ENCODE results near the gene CTCFL.

CTCFL gene

GRCh38 chr20:57553376-57554018 is 28.6 kb upstream of the CTCFL start:
- H3K4me3 ChIP-seq (ENCODE audit: low read depth, low read length), result no peak overlapping the region
- DNase-seq (ENCODE audit: low read depth, low spot score), result no peak
- in situ Hi-C loops (cut with HindIII; ENCODE audit: low sequenced_read_pairs), result no loop called here
- no peak for TF ChIP-seq CTCF (IDR thresholded peaks at IDR 0.05; ENCODE audit: low read depth, low read length)

GRCh38 chr20:57552471-57552870 is 27.5 kb upstream of the CTCFL start:
- no peak for DNase-seq (ENCODE audit: low read depth, low spot score)
- in situ Hi-C loops (cut with HindIII; ENCODE audit: low sequenced_read_pairs), result no loop called here
- TF ChIP-seq CTCF (IDR thresholded peaks at IDR 0.05; ENCODE audit: low read depth, low read length), result no peak
- H3K4me3 ChIP-seq (ENCODE audit: low read depth, low read length), result no peak overlapping the region

DNA sequence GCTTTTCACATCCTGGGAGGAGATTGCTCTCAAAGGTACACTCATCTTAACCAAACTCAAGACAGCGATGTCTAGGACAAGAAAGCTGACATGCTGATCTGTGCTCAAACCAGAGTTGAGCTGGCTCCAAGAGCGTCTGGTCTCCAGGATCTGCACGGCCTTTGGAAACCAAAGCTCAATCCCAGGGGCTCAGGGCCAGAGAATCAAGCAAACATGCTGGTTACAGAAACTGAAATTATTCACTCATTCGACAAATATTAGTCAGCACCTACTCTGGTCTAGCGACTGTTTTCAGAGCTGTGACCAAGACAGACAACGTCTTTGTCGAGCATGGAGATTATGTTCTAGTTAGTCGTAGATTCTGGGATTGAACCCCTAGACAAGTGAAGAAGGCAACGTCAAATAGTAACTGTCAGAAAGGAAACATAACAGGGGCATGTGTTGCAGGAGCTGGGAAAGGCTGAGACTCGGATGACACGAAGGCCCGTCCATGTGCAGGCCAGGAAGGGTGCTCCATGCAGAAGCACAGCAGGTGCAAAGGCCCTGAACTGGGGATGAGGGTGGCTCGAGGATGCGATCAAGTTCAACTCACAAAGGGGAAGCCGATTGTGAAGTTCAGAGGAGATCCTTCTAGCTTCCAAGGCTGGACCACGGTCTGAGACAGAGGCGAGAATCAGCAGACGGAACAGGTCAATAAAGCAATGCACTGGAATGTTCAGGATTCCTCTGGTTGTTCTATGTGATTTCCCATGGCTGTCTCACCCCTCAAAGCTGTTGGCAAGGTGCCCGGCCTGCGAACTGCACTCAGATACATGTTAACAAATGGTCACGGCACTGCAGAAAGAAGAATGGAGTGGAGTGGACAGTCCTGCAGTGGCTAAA is 23.5 kb upstream of the CTCFL start:
- in situ Hi-C loops (cut with HindIII; ENCODE audit: low sequenced_read_pairs), result no loop called here
- DNase-seq (ENCODE audit: low read depth, low spot score), result no peak

DNA sequence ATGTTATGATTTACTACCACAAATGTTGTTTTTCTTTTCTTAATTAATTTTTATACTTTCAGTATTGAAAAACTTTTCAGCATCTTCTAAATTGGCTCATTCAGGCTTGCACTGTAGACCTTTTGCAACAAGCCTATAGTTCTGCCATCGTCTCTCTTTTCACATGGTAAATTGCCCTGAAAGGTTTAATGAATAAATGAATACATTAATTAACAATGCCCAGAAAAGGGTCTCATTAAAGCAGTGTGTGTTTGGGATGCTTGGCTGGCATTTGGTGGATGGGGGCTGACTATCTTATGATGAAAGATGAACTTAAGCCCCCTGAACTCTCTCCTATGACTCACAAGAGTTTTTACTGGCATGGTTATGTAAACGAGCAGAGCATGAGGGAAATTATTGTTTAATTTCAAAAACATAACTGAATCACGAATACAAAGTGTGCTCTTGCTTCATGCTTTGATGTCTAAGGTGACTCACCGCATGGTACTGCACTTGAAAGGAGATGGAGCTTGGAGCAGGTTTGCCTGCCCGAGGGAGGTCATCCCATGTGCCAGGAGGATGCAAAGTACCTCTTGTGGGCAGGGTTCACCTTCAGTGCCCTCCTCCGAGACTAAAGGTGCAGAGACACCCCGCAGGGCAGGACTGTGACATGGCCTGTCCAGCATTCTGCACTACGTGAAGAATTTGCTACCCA is 22.2 kb upstream of the CTCFL start:
- in situ Hi-C loops (cut with HindIII; ENCODE audit: low sequenced_read_pairs), result no loop called here
- no peak for TF ChIP-seq CTCF (IDR thresholded peaks at IDR 0.05; ENCODE audit: low read depth, low read length)
- no peak overlapping the region for H3K4me3 ChIP-seq (ENCODE audit: low read depth, low read length)
- DNase-seq (ENCODE audit: low read depth, low spot score), result no peak

More for the DNA sequence above, 23.5 kb upstream of the CTCFL start:
- H3K4me3 ChIP-seq (ENCODE audit: low read depth, low read length), result no peak overlapping the region
- TF ChIP-seq CTCF (IDR thresholded peaks at IDR 0.05; ENCODE audit: low read depth, low read length), result no peak

GRCh38 chr20:57545927-57546662 is 21.2 kb upstream of the CTCFL start:
- no peak for TF ChIP-seq CTCF (IDR thresholded peaks at IDR 0.05; ENCODE audit: low read depth, low read length)
- DNase-seq (ENCODE audit: low read depth, low spot score), result no peak
- no peak overlapping the region for H3K4me3 ChIP-seq (ENCODE audit: low read depth, low read length)
- in situ Hi-C loops (cut with HindIII; ENCODE audit: low sequenced_read_pairs), result no loop called here

Measured in astrocyte of the spinal cord (primary cell).